ENCODE results near the gene PIGN. TPM values are rescaled to one million over a fixed set of nuclear protein-coding genes. Genes with fewer than 3 reads are reported as not detected.
"Not testable (repeated sequence)": the region's sequence is repeated elsewhere in the genome, so short reads cannot be mapped to it uniquely, and the experiment has no call there.

PIGN gene
- total RNA-seq, 1 experiment from 2014 or later, result 30.8 TPM

DNA sequence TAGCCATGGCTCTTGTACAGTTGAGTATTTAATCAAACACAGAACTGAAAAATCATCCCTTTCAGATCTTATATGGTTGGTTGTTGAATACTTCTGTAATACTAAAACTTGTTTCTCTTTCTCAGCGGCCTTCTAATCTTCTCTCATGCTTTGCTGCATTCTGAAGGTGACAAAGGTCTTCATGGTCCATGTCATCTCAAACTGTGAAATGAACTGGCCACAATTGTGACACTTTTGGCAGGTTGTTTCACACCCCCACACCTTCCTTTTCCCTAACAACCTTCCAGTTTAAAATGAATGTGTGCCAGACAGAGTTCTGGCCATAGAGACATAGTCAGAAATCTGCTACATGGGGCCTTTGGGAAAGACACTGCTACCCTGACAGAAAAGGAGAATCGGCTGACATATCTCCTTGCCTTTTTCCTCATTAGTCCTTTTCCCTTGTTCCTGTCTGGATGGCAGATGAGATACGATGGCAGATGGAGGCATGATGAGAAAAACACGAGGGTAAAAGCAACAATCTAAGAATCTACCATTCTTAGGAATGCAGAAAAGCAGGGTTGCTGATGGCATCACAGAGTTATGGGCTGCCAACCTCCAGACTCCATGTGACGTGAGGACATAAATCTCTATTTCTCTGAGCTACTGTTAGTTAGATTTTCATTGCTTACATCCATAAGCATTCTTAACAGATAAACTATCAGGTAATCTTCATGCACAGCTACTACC is 106.5 kb downstream of the PIGN start:
- in situ Hi-C loops (cut with HindIII; ENCODE audit: low sequenced_read_pairs), result no loop called here
- DNase-seq (ENCODE audit: low spot score), result peak; percentile 45

DNA sequence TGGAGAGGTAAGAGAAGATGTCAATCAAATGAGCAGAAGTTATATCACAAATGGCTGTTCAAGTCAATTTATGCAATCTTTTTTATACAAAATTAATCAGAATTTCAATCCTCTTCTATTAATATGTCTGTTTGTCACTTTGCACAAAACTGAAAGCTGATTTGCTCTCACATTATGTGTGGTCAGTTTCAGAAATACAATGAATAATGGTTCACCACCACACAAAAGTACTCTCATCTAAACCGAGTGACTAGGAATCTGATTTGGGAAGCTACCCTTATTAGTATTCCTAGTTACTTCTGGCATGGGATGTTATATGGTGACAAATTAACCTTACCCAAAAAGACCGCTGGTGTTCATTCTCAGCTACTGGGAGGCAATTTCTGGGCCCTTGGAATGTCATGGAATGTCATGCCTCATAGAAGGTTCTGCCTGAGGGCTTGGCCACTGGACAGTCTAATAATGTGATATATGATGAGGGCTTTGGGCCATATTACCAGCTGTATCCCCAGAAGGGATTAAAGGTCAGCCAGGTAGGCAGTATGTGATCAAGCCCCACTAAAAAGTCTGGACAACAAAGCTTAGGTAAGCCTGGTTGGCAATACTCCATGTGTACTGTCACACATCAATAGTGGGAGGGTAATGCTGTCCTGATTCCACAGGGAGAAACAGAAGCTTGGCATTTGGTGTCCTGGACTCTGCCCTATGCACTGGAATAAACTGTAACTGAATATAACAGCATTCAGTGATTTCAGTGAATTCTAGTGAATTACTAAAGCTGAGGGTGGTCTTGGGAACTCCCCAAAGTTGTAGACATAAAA is 113.2 kb downstream of the PIGN start:
- no peak for DNase-seq (ENCODE audit: low spot score)

GRCh38 chr18:62072370-62072769 is 114.5 kb downstream of the PIGN start:
- in situ Hi-C loops (cut with HindIII; ENCODE audit: low sequenced_read_pairs), result no loop called here
- DNase-seq (ENCODE audit: low spot score), result no peak

More for the DNA sequence above, 113.2 kb downstream of the PIGN start:
- in situ Hi-C loops (cut with HindIII; ENCODE audit: low sequenced_read_pairs), result no loop called here

GRCh38 chr18:62071071-62071470 is 115.8 kb downstream of the PIGN start:
- in situ Hi-C loops (cut with HindIII; ENCODE audit: low sequenced_read_pairs), result no loop called here
- no peak for DNase-seq (ENCODE audit: low spot score)

DNA sequence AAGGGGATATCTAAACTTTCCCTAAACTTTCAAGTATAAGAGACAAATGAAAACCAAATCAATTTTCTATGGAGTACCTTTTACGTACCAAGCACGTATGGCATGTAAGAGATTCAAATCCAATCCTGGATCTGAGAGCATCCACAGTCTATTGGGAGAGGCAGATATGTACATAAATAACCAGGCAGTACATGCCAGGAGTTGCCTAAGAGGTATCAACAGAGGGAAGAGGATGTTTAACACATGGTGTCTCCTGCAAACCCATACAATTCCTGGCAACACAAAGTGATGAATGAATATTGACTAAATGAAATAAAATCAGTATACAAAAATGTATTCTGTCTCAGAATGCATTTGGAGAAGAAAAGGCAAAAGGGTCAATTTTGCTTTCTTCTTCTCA is 116.6 kb downstream of the PIGN start:
- in situ Hi-C loops (cut with HindIII; ENCODE audit: low sequenced_read_pairs), result no loop called here
- no peak for DNase-seq (ENCODE audit: low spot score)

DNA sequence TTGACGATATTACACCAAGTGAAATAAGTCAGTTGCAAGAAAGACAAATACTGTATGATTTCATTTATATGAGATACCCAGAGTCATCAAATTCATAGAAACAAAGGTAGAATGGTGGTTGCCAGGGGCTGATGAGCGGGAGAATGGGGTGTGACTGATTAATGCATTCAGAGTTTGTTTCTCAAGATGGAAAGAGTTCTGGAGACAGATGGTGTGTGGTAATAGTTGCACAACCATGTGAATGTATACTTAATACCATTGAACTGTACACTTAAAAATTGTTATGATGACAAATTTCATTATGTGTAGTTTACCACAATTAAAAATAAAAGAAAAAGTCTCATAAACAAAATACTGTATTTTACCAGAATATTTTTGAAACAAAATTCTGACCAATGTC is 117.3 kb downstream of the PIGN start:
- in situ Hi-C loops (cut with HindIII; ENCODE audit: low sequenced_read_pairs), result no loop called here
- DNase-seq (ENCODE audit: low spot score), result no peak

- no peak for DNase-seq (ENCODE audit: low spot score)
- in situ Hi-C loops (cut with HindIII; ENCODE audit: low sequenced_read_pairs), result no loop called here
Measured at GRCh38 chr18:62066102-62066818, 120.6 kb downstream of the PIGN start.

DNA sequence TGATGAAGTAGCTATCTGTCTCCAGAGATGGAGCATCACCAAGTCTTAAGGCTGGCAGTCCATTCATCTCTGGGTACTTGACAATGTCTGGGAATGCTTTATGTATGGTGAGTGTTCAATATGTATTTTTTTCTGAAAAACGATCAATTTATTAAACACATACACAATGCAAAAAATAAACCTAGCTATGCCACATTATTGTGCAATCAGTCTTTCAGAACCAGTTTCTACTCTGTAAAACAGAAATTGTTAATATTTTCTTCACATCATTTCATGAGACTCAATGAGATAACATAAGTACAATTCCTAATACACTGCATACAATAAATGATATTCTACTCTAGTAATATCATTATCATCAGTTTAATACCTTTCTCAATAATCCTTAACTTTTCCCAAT is 122.5 kb downstream of the PIGN start:
- in situ Hi-C loops (cut with HindIII; ENCODE audit: low sequenced_read_pairs), result no loop called here
- no peak for DNase-seq (ENCODE audit: low spot score)

- in situ Hi-C loops (cut with HindIII; ENCODE audit: low sequenced_read_pairs), result no loop called here
- DNase-seq (ENCODE audit: low spot score), result no peak
Measured at GRCh38 chr18:62061821-62062478, 124.9 kb downstream of the PIGN start.

- in situ Hi-C loops (cut with HindIII; ENCODE audit: low sequenced_read_pairs), result no loop called here
- no peak for DNase-seq (ENCODE audit: low spot score)
Measured at GRCh38 chr18:62060820-62061219, 126.0 kb downstream of the PIGN start.

- no peak for DNase-seq (ENCODE audit: low spot score)
- in situ Hi-C loops (cut with HindIII; ENCODE audit: low sequenced_read_pairs), result no loop called here
Measured at GRCh38 chr18:62054929-62055498, 131.8 kb downstream of the PIGN start.

GRCh38 chr18:62048279-62048678 is 138.6 kb downstream of the PIGN start:
- no peak for DNase-seq (ENCODE audit: low spot score)
- in situ Hi-C loops (cut with HindIII; ENCODE audit: low sequenced_read_pairs), result no loop called here

GRCh38 chr18:62045316-62045715 is 141.5 kb downstream of the PIGN start:
- DNase-seq (ENCODE audit: low spot score), result peak; percentile 20
- in situ Hi-C loops (cut with HindIII; ENCODE audit: low sequenced_read_pairs), result no loop called here

DNA sequence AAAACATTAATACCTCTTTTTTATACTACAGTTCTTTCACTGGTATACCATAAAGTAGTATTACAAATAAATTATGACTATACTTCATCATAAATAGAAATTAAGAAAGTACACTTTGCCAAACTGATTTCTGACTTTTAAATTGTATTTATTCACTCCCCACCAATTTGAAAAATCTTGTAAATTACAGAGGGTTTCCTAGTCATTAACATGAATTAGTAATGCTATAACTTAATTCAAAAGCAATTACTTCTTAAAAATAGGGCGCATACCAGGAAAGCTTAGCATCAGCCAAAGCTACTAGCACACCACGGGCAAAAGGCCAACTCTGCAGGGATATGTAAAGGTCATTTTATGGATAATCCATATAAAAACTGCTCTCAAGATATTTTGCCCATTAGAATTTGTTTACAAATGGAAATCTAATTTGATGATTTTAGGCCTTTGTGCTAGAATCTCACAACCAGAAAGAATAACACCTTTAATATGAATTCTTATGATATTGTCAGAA is 142.3 kb downstream of the PIGN start:
- in situ Hi-C loops (cut with HindIII; ENCODE audit: low sequenced_read_pairs), result no loop called here
- peak; percentile 11 for DNase-seq (ENCODE audit: low spot score)

DNA sequence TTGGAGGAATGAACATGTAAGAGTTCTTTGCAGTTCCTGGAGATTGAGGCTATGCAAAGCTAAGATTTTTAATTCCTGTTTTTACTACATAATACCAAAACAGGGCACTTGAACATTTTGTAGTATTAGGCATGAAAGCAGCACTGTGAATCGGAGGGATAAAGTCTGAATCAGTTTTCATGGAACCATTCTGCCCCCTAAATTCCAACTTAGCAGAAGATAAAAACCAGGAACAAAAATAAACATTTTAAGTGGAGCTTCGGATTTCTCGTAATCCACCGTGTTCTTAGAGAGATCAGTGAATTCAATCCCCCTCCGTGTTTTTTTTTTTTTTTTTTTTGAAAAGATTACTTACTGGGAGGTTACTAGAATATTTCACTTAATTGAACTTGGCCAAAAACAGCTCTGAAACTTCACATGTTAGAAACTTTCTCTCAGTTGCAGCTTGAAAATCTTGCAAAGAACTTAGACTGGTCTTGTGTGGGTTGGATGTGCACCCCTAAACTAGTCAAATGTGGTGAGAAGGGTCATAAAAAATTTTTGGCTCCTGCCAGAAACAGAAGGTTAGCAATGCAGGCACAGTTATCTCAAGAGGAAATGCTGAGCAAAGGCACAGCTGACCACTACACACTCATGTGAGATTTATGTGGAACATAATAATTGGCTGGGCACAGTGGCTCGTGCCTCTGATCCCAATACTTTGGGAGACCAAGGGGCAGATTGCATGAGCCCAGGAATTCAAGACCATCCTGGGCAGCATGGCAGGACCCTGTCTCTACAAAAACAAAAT is 148.7 kb downstream of the PIGN start:
- DNase-seq (ENCODE audit: low spot score), result peak; percentile 13
- in situ Hi-C loops (cut with HindIII; ENCODE audit: low sequenced_read_pairs), result no loop called here

DNA sequence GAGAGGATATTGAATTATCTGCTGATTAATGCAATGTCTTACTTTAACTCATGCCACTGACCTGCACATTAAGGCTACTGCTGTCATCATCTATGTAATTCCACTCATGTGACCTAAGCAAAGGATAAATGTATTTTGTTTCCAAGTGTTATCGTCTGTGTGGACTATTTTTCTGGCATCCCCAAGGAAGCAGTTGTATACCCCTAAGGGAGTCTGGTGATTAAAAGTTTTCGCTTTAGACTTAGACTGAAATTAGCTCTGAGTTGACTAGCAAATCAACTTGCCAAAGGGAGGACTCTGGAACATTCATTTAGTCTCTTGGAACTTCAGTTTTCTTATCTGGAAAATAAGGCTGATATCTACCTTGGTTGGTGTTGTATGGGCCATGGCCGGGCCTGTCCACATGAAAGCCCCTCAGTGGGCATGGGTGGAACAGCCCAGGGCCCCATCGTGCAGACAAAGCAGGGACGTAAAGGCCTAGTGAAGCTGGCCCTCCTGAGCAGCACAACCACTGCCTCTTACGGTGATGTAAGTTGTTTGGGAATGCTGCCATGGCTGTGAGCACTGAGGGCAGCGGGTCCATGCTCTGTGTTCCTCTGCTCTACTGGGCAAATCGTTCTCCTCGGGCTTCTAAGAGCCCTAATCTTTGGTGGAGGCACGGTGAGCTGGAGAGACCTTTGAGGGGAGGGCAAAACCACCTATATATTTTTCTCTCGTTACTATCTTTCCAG is 149.7 kb downstream of the PIGN start:
- in situ Hi-C loops (cut with HindIII; ENCODE audit: low sequenced_read_pairs), result no loop called here
- no peak for DNase-seq (ENCODE audit: low spot score)

DNA sequence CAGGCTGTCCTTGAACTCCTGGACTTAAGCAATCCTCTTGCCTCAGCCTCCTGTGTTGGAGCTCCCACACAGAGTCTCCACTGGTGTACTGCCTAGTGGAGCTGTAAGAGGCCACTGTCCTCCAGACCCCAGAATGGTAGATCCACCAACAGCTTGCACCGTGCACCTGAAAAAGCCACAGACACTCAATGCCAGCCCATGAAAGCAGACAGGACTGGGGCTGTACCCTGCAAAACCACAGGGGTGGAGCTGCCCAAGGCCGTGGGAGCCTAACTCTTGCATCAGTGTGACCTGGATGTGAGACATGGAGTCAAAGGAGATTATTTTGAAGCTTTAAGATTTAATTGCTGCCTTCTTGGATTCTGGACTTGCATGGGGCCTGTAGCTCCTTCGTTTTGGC is 152.6 kb downstream of the PIGN start:
- DNase-seq (ENCODE audit: low spot score); in situ Hi-C loops (cut with HindIII; ENCODE audit: low sequenced_read_pairs): not testable (repeated sequence)

- DNase-seq (ENCODE audit: low spot score), result no peak
- in situ Hi-C loops (cut with HindIII; ENCODE audit: low sequenced_read_pairs), result no loop called here
Measured at GRCh38 chr18:62033756-62034155, 153.1 kb downstream of the PIGN start.
